GM10847 (cell line): ENCODE results near the gene SLC25A44.
A peak's percentile ranks its signal among the peaks of the same experiment; 100 is the strongest.

Source experiments
- POLR2A ChIP-seq: IDR thresholded peaks from 2 replicates; pipeline ENCODE4 v1.6.1; 2011; ENCODE audit not compliant: insufficient read length; ENCODE audit errors: extremely low read depth

The SLC25A44 gene

GRCh38 chr1:156195853-156196252 is 1.9 kb downstream of the SLC25A44 start:
- TF ChIP-seq POLR2A, result no peak

- TF ChIP-seq POLR2A, result no peak
Observed at GRCh38 chr1:156196445-156196844, 2.5 kb downstream of the SLC25A44 start.

GRCh38 chr1:156198831-156199349 is 5.0 kb downstream of the SLC25A44 start:
- TF ChIP-seq POLR2A, result no peak

GRCh38 chr1:156200044-156200443 is 6.1 kb downstream of the SLC25A44 start:
- no peak for TF ChIP-seq POLR2A

GRCh38 chr1:156203331-156203730 is 9.4 kb downstream of the SLC25A44 start:
- no peak for TF ChIP-seq POLR2A

GRCh38 chr1:156204686-156205085 is 10.8 kb downstream of the SLC25A44 start:
- TF ChIP-seq POLR2A, result no peak

GRCh38 chr1:156211243-156211642 is 17.3 kb downstream of the SLC25A44 start:
- TF ChIP-seq POLR2A, result no peak

GRCh38 chr1:156212130-156212529 is 18.2 kb downstream of the SLC25A44 start:
- no peak for TF ChIP-seq POLR2A

- TF ChIP-seq POLR2A, result peak; percentile 61
Observed at GRCh38 chr1:156212833-156213643, 19.1 kb downstream of the SLC25A44 start, which contains the start of gene PMF1. TSS of gene PMF1 (plus strand) at chr1:156213007. CDS start at chr1:156213016, 9 bp downstream.

- no peak for TF ChIP-seq POLR2A
Observed at GRCh38 chr1:156213644-156213966, 19.7 kb downstream of the SLC25A44 start.

GRCh38 chr1:156214024-156214748 is 20.3 kb downstream of the SLC25A44 start:
- no peak for TF ChIP-seq POLR2A

- TF ChIP-seq POLR2A, result no peak
Observed at GRCh38 chr1:156217871-156218270, 24.0 kb downstream of the SLC25A44 start.

GRCh38 chr1:156220226-156220625 is 26.3 kb downstream of the SLC25A44 start:
- no peak for TF ChIP-seq POLR2A

GRCh38 chr1:156221986-156222692 is 28.2 kb downstream of the SLC25A44 start:
- TF ChIP-seq POLR2A, result no peak

- TF ChIP-seq POLR2A, result no peak
Observed at GRCh38 chr1:156225677-156226014, 31.7 kb downstream of the SLC25A44 start.

GRCh38 chr1:156226116-156226538 is 32.2 kb downstream of the SLC25A44 start:
- TF ChIP-seq POLR2A, result no peak

GRCh38 chr1:156226782-156227181 is 32.9 kb downstream of the SLC25A44 start:
- TF ChIP-seq POLR2A, result no peak
